SK-N-SH (cell line): ENCODE measurements around the gene PDGFB. TPM values are rescaled to one million over a fixed set of nuclear protein-coding genes. Genes with fewer than 3 reads are reported as not detected.

Experiments
- CTCF ChIA-PET: fragments of 300-600, 350-600 bp; formaldehyde crosslinking; extraction: SDS; loops from one replicate; lab custom pipeline; 2021; lab: Yijun Ruan, JAX
- POLR2A ChIA-PET: fragments of 350-600 bp; sonication (Branson Sonifier 250); formaldehyde crosslinking; extraction: SDS; loops from one replicate; lab custom pipeline; 2020; ENCODE audit warnings: antibody characterized with exemption, inconsistent platforms; lab: Yijun Ruan, JAX
- DNase-seq: peaks from one replicate; pipeline ENCODE4 v3.0.0; 2012
- H2AFZ ChIP-seq: fragments of 200-600 bp; sonication (generic); 2 replicates; pipeline ENCODE4 v1.8.1; 2016; ENCODE audit warnings: antibody characterized with exemption, mild to moderate bottlenecking, low read depth
- H3F3A ChIP-seq: fragments of 200-600 bp; sonication (generic); replicated peaks from 2 replicates; pipeline ENCODE3; 2016; ENCODE audit warnings: antibody characterized with exemption, mild to moderate bottlenecking; ENCODE audit not compliant: insufficient read depth
- H3K27ac ChIP-seq, 2 experiments: fragments of 200-500 bp in 1 of 2; fragments of 200-600 bp in 1 of 2; sonication (Bioruptor generic) in 1 of 2; sonication (generic), shearing (Covaris generic) in 1 of 2; 2 replicates each; pipeline versions ENCODE4 v1.5.1 to v1.6.1; 2014 to 2016; ENCODE audit warnings: low read depth in 2 of 2, inconsistent platforms in 1 of 2, low read length in 1 of 2, mild to moderate bottlenecking in 1 of 2, mixed read lengths in 1 of 2
- H3K27me3 ChIP-seq: fragments of 200-600 bp; sonication (generic), shearing (Covaris generic); 2 replicates; pipeline ENCODE4 v1.6.1; 2016; ENCODE audit warnings: mixed run types; ENCODE audit not compliant: insufficient read depth
- H3K36me3 ChIP-seq, 2 experiments: fragments of 200-500 bp in 1 of 2; fragments of 200-600 bp in 1 of 2; sonication (Bioruptor generic) in 1 of 2; sonication (generic) in 1 of 2; replicated peaks in 1 of 2; 2 replicates each; pipeline versions ENCODE3 to v1.5.1; 2014 to 2016; ENCODE audit warnings: low read length in 1 of 2, mild to moderate bottlenecking in 1 of 2; ENCODE audit not compliant: insufficient read depth in 2 of 2, control insufficient read depth in 1 of 2
- H3K4me1 ChIP-seq, 2 experiments: fragments of 200-500 bp in 1 of 2; fragments of 200-600 bp in 1 of 2; sonication (Bioruptor generic) in 1 of 2; sonication (generic), shearing (Covaris generic) in 1 of 2; 2 replicates each; pipeline versions ENCODE4 v1.5.1 to v1.6.1; 2014 to 2016; ENCODE audit warnings: low read depth in 1 of 2, low read length in 1 of 2, mixed run types in 1 of 2; ENCODE audit not compliant: insufficient read depth in 2 of 2, control insufficient read depth in 1 of 2
- H3K4me2 ChIP-seq: fragments of 200-600 bp; sonication (generic), shearing (Covaris generic); 2 replicates; pipeline ENCODE4 v1.6.1; 2017; ENCODE audit warnings: mixed run types
- H3K4me3 ChIP-seq, 2 experiments: fragments of 200-500 bp in 1 of 2; fragments of 200-600 bp in 1 of 2; sonication (Bioruptor generic) in 1 of 2; sonication (generic), shearing (Covaris generic) in 1 of 2; 2 replicates each; pipeline versions ENCODE4 v1.5.1 to v1.8.1; 2014 to 2016; ENCODE audit warnings: low read depth in 2 of 2, inconsistent platforms in 1 of 2, low read length in 1 of 2, mild to moderate bottlenecking in 1 of 2, mixed read lengths in 1 of 2, moderate library complexity in 1 of 2
- H3K79me2 ChIP-seq: fragments of 200-600 bp; sonication (generic); 2 replicates; pipeline ENCODE4 v1.8.1; 2017; ENCODE audit warnings: mild to moderate bottlenecking; ENCODE audit not compliant: insufficient read depth
- H3K9ac ChIP-seq: fragments of 200-600 bp; sonication (generic); 2 replicates; pipeline ENCODE4 v1.6.1; 2017; ENCODE audit warnings: mixed run types
- H3K9me2 ChIP-seq: fragments of 200-600 bp; sonication (generic); 2 replicates; pipeline ENCODE4 v1.6.1; 2017; ENCODE audit warnings: mixed run types
- H3K9me3 ChIP-seq: fragments of 200-600 bp; sonication (generic); 2 replicates; pipeline ENCODE4 v1.6.1; 2017; ENCODE audit warnings: mixed run types, mild to moderate bottlenecking, moderate library complexity
- H4K20me1 ChIP-seq: fragments of 200-600 bp; sonication (generic); 2 replicates; pipeline ENCODE4 v1.6.1; 2017; ENCODE audit warnings: mild to moderate bottlenecking, mixed run types; ENCODE audit not compliant: insufficient read depth
- ELF1 ChIP-seq: IDR thresholded peaks from 2 replicates; pipeline ENCODE4 v1.4.0; 2012
- EP300 ChIP-seq, 2 experiments: IDR thresholded peaks; 2 replicates each; pipeline versions ENCODE4 v1.4.0 to v1.6.1; 2012; ENCODE audit warnings: borderline replicate concordance in 1 of 2, low read depth in 1 of 2, low read length in 1 of 2
- EZH2phosphoT487 ChIP-seq: fragments of 200-600 bp; sonication (generic); IDR thresholded peaks from 2 replicates; pipeline ENCODE4 v1.6.1; 2017; ENCODE audit warnings: low read depth, mixed run types, mild to moderate bottlenecking, antibody characterized with exemption, moderate library complexity, borderline replicate concordance
- FOSL2 ChIP-seq: IDR thresholded peaks from 2 replicates; pipeline ENCODE4 v1.4.0; 2012; ENCODE audit warnings: low read depth, mild to moderate bottlenecking, moderate library complexity, borderline replicate concordance
- GABPA ChIP-seq: IDR thresholded peaks from 2 replicates; pipeline ENCODE4 v1.4.0; 2012; ENCODE audit warnings: low read depth, mild to moderate bottlenecking
- GATA2 ChIP-seq: sonication (generic); formaldehyde crosslinking; IDR thresholded peaks from 2 replicates; pipeline ENCODE4 v1.5.0; 2020; ENCODE audit warnings: mild to moderate bottlenecking, missing genetic modification reagents
- IRF3 ChIP-seq: fragments of 150-350 bp; IDR thresholded peaks from 2 replicates; pipeline ENCODE4 v1.6.1; 2016; ENCODE audit warnings: mild to moderate bottlenecking, low read depth, low read length
- JUND ChIP-seq: IDR thresholded peaks from 2 replicates; pipeline ENCODE4 v1.4.0; 2012
- MEF2A ChIP-seq: IDR thresholded peaks from 2 replicates; pipeline ENCODE4 v1.4.0; 2012; ENCODE audit warnings: low read depth, borderline replicate concordance
- RAD21 ChIP-seq: IDR thresholded peaks from 2 replicates; pipeline ENCODE4 v1.6.1; 2012; ENCODE audit warnings: mild to moderate bottlenecking, low read length
- REST ChIP-seq: IDR thresholded peaks from 2 replicates; pipeline ENCODE4 v1.6.1; 2012; ENCODE audit warnings: mild to moderate bottlenecking, low read depth, low read length, moderate library complexity
- RXRA ChIP-seq: IDR thresholded peaks from 2 replicates; pipeline ENCODE4 v1.4.0; 2012; ENCODE audit warnings: low read depth, mild to moderate bottlenecking, borderline replicate concordance
- SIN3A ChIP-seq: IDR thresholded peaks from 2 replicates; pipeline ENCODE4 v1.6.1; 2012; ENCODE audit warnings: low read depth, mild to moderate bottlenecking, low read length, moderate library complexity, borderline replicate concordance
- SMC3 ChIP-seq: IDR thresholded peaks from 2 replicates; pipeline ENCODE4 v1.6.1; 2012; ENCODE audit warnings: low read depth, low read length, improper control_type of control experiment
- TAF1 ChIP-seq: IDR thresholded peaks from 2 replicates; pipeline ENCODE4 v1.6.1; 2012; ENCODE audit warnings: low read depth, mild to moderate bottlenecking, low read length, moderate library complexity, borderline replicate concordance
- TCF12 ChIP-seq: IDR thresholded peaks from 2 replicates; pipeline ENCODE4 v1.4.0; 2012
- WGBS: methylation state at CpG from one replicate; pipeline ENCODE4 v1.1.6; 2017; ENCODE audit warnings: low lambda C conversion rate; 5-methylcytosine and 5-hydroxymethylcytosine counted together
- polyA plus RNA-seq, 3 experiments: library from polyadenylated mRNA; depleted of rRNA; stranded (reverse); fragments of >200 nt; gene quantifications; 2 replicates each; pipeline ENCODE4 v1.2.3, GENCODE V29; 2012

PDGFB gene
- polyA plus RNA-seq, 1 of the 3 experiments (the other 2 are of a cell fraction) = 0.44 TPM

- Histone ChIP-seq H3K27me3 (no peaks in the 10 kb centered on the region), H3K9ac (peak overlapping the region; percentile 60; the same call in 1 of the 2 replicates), H3K4me3 (no peak overlapping the region), H3K9me2 (no peaks in the 10 kb centered on the region), H3K4me2 (peak overlapping the region; percentile 37), H2AFZ (peak overlapping the region; percentile 63; the same call in 1 of the 2 replicates), H3K4me1 (peaks cover 5 to 8% of the 10 kb centered on the region in 2 experiments; a peak in 2 of 4 replicates), H3K36me3 (no peaks in the 10 kb centered on the region), H3F3A (no peaks in the 10 kb centered on the region), H3K9me3 (no peaks in the 10 kb centered on the region), H3K27ac (peak overlapping the region in 1 of 2 experiments; percentile 70; a peak in 2 of 4 replicates), H4K20me1 (no peaks in the 10 kb centered on the region), H3K79me2 (no peaks in the 10 kb centered on the region)
- WGBS = no CpG with 5 or more reads among the region's 15 CpGs
- POLR2A ChIA-PET = no interaction called here
- DNase-seq = no peak
- TF ChIP-seq ELF1 (no peak), JUND (peak; percentile 14; the same call in 1 of the 2 replicates), EP300 (IDR thresholded peaks at IDR 0.05; ENCODE audit: borderline replicate concordance in 1 of 2, low read depth in 1 of 2, low read length in 1 of 2) (no peak), GABPA (no peak), REST (no peak), SMC3 (no peak), MEF2A (peak; percentile 83; the same call in 1 of the 2 replicates), TAF1 (no peak), IRF3 (no peak), SIN3A (no peak), RAD21 (no peak), GATA2 (no peak), FOSL2 (peak; percentile 24; the same call in 1 of the 2 replicates), TCF12 (0 out of 2 replicates have a peak, but pooled peaks have one; percentile 13), EZH2phosphoT487 (no peak), RXRA (peak; percentile 56; the same call in 1 of the 2 replicates)
- CTCF ChIA-PET = interaction anchor here (1.0 to 1.1 kb wide), 2 partner anchors 46 to 84 kb away, joined by 3 to 4 read pairs; no protein-coding TSS in a partner anchor
Observed at GRCh38 chr22:39254789-39255298, 10.1 kb upstream of the PDGFB start.
